Vagina (tissue), 2 donors: ENCODE data around the gene COL5A2. TPM values are rescaled to one million over a fixed set of nuclear protein-coding genes. Genes with fewer than 3 reads are reported as not detected.

Experiments used
- DNase-seq, 2 donors: peaks; one replicate each; pipeline ENCODE4 v3.0.0-alpha.2; 2017; ENCODE audit errors: extremely low spot score in 2 of 2
- H3K27ac ChIP-seq: fragments of 200-600 bp; sonication (generic); one replicate; pipeline ENCODE4 v1.5.1; 2019
- H3K27me3 ChIP-seq: fragments of 200-600 bp; sonication (generic); one replicate; pipeline ENCODE4 v1.5.1; 2019
- H3K36me3 ChIP-seq, 2 donors: fragments of 200-600 bp; sonication (generic); one replicate each; pipeline ENCODE4 v1.5.1; 2017 to 2019
- H3K4me1 ChIP-seq: fragments of 200-600 bp; sonication (generic); one replicate; pipeline ENCODE4 v1.5.1; 2019
- H3K4me3 ChIP-seq, 2 donors: fragments of 200-600 bp; sonication (generic); 1 replicate in 1 of 2; 2 replicates in 1 of 2; pipeline ENCODE4 v1.5.1; 2016 to 2019
- H3K9me3 ChIP-seq: fragments of 200-600 bp; sonication (generic); one replicate; pipeline ENCODE4 v1.5.1; 2019
- POLR2A ChIP-seq, 2 donors: fragments of 450-650 bp; IDR thresholded peaks; one replicate each; pipeline ENCODE4 v1.6.1; 2017; ENCODE audit warnings: antibody characterized with exemption in 2 of 2, mild to moderate bottlenecking in 2 of 2, moderate library complexity in 2 of 2
- POLR2AphosphoS5 ChIP-seq, 2 donors: sonication (generic); formaldehyde crosslinking; IDR thresholded peaks; one replicate each; pipeline ENCODE4 v1.9.0; 2017; ENCODE audit warnings: antibody characterized with exemption in 2 of 2, mild to moderate bottlenecking in 2 of 2, low read depth in 1 of 2; ENCODE audit not compliant: insufficient read depth in 1 of 2
- intact Hi-C: fragments of 100-400 bp; cut with DNase I; formaldehyde crosslinking; loops from one replicate; pipeline ENCODE4 v1.15.1; 2023
- total RNA-seq: library from RNA; depleted of rRNA; stranded (reverse); fragments of >200 nt; gene quantifications from one replicate; pipeline ENCODE4 v1.2.3, GENCODE V29; 2016
- TF ChIP-seq, protein P1 (sequence below), 3 experiments: fragments of 450-650 bp in 2 of 3; fragments of 200-600 bp in 1 of 3; sonication (generic) in 1 of 3; IDR thresholded peaks; one replicate each; pipeline ENCODE4 v1.5.1; 2017 to 2019; ENCODE audit warnings: antibody characterized with exemption in 3 of 3, mild to moderate bottlenecking in 2 of 3, moderate library complexity in 2 of 3

The COL5A2 gene
- total RNA-seq, 1 donor from 2014 or later = 33.1 TPM

DNA sequence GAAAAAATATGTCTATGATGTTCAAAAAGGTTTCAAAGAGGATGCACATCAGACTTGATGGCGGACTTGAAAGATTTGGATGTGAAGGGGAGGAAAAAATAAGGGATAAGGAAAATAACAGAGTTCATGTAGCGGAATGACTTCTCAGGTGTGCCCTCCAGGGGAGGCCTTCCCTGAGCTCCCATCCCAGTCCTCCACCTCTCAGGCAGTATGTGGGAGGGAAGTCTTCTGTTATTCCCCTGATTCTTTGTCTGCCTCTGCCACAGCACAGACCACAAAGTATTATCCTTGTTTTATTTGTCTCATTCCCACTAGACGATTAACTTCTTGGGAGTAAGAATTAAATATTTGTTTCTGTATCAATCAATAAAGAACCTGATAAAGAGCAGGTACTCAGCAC is 17.7 kb downstream of the COL5A2 start:
- TF ChIP-seq POLR2A (IDR thresholded peaks at IDR 0.05) = no peak
- TF ChIP-seq, protein P1, sequence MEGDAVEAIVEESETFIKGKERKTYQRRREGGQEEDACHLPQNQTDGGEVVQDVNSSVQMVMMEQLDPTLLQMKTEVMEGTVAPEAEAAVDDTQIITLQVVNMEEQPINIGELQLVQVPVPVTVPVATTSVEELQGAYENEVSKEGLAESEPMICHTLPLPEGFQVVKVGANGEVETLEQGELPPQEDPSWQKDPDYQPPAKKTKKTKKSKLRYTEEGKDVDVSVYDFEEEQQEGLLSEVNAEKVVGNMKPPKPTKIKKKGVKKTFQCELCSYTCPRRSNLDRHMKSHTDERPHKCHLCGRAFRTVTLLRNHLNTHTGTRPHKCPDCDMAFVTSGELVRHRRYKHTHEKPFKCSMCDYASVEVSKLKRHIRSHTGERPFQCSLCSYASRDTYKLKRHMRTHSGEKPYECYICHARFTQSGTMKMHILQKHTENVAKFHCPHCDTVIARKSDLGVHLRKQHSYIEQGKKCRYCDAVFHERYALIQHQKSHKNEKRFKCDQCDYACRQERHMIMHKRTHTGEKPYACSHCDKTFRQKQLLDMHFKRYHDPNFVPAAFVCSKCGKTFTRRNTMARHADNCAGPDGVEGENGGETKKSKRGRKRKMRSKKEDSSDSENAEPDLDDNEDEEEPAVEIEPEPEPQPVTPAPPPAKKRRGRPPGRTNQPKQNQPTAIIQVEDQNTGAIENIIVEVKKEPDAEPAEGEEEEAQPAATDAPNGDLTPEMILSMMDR (IDR thresholded peaks at IDR 0.05) = no peak
- TF ChIP-seq POLR2AphosphoS5 (IDR thresholded peaks at IDR 0.05; ENCODE audit: insufficient read depth in 1 of 2, low read depth in 1 of 2) = no peak
- Histone ChIP-seq H3K36me3 (no peaks in the 10 kb centered on the region), H3K4me1 (peaks cover 62% of the 10 kb centered on the region), H3K27ac (no peak overlapping the region), H3K9me3 (no peaks in the 10 kb centered on the region), H3K4me3 (no peak overlapping the region), H3K27me3 (no peaks in the 10 kb centered on the region)
- no peak for DNase-seq
- intact Hi-C loops = no loop called here

DNA sequence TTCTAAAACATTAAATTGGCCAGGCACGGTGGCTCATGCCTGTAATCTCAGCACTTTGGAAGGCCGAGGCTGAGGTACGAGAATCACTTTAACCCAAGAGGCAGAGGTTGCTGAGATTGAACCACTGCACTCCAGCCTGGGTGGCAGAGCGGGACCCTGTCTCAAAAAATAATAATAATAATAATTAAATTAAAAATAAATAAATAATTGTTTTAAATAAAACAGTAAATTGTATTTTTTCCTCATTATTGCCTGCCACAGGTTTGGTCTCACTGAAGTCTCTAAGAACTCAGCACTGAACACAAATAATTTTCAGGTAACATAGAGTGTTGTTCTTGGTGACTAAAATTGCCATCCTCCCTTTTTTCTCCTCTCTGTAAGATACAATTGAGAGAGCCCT is 19.8 kb downstream of the COL5A2 start:
- DNase-seq = no peak
- no peak for TF ChIP-seq POLR2A (IDR thresholded peaks at IDR 0.05)
- no peak for TF ChIP-seq POLR2AphosphoS5 (IDR thresholded peaks at IDR 0.05; ENCODE audit: insufficient read depth in 1 of 2, low read depth in 1 of 2)
- TF ChIP-seq, protein P1 (IDR thresholded peaks at IDR 0.05) = no peak
- intact Hi-C loops = no loop called here

DNA sequence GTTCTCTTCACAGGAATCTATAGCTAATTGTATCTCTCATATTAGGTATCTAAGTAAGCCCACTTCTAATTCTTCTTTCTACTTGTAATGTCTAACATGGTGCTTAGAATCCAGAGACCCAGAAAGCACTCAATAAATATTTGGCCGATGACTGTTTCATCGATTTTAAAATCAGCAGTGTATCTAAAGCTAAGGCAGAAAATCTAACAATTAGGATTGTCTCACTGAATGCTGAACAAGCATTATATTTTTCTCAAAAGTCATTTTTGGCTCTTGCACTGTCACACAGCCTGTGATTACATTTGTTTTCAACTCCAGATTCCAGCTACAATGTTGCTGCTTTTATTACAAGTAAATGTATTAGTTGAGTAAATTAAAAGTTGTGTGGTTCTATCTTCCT is 20.3 kb downstream of the COL5A2 start:
- H3K4me1 ChIP-seq = peaks cover 42% of the 10 kb centered on the region
- no peaks in the 10 kb centered on the region for H3K9me3 ChIP-seq
- H3K27ac ChIP-seq = no peak overlapping the region
- no peak for DNase-seq
- intact Hi-C loops = no loop called here
- no peaks in the 10 kb centered on the region for H3K27me3 ChIP-seq
- TF ChIP-seq, protein P1 (IDR thresholded peaks at IDR 0.05) = no peak
- TF ChIP-seq POLR2A (IDR thresholded peaks at IDR 0.05) (no peak), POLR2AphosphoS5 (IDR thresholded peaks at IDR 0.05; ENCODE audit: insufficient read depth in 1 of 2, low read depth in 1 of 2) (no peak)
- no peaks in the 10 kb centered on the region for H3K36me3 ChIP-seq
- H3K4me3 ChIP-seq = no peak overlapping the region

More for the DNA sequence above, 19.8 kb downstream of the COL5A2 start:
- Histone ChIP-seq H3K4me3 (no peak overlapping the region), H3K36me3 (no peaks in the 10 kb centered on the region), H3K27me3 (no peaks in the 10 kb centered on the region), H3K27ac (no peak overlapping the region), H3K4me1 (peaks cover 46% of the 10 kb centered on the region), H3K9me3 (no peaks in the 10 kb centered on the region)

DNA sequence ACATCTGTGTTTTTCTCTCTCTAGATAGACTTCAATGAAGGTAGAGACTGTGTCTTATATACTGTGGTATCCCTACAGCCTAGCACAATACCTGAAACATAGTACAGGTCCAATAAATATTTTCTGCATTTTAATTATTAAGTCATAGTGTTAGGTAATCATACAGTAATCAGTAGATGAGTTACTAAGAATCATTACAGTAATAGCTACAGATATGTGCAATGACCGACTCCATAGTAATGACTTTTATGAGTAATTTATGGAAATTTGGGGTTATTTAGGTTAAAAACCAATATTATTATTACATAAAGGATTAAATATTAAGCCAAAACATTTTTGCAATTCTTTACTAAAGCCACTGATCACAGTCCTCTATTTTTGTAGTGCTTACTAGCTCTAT is 21.6 kb downstream of the COL5A2 start:
- no peak for DNase-seq
- Histone ChIP-seq H3K9me3 (no peaks in the 10 kb centered on the region), H3K27me3 (no peaks in the 10 kb centered on the region), H3K27ac (no peak overlapping the region), H3K4me1 (peaks cover 36% of the 10 kb centered on the region), H3K4me3 (no peak overlapping the region), H3K36me3 (no peaks in the 10 kb centered on the region)
- TF ChIP-seq POLR2A (IDR thresholded peaks at IDR 0.05) (no peak), POLR2AphosphoS5 (IDR thresholded peaks at IDR 0.05; ENCODE audit: insufficient read depth in 1 of 2, low read depth in 1 of 2) (no peak)
- TF ChIP-seq, protein P1 (IDR thresholded peaks at IDR 0.05) = no peak
- intact Hi-C loops = no loop called here

DNA sequence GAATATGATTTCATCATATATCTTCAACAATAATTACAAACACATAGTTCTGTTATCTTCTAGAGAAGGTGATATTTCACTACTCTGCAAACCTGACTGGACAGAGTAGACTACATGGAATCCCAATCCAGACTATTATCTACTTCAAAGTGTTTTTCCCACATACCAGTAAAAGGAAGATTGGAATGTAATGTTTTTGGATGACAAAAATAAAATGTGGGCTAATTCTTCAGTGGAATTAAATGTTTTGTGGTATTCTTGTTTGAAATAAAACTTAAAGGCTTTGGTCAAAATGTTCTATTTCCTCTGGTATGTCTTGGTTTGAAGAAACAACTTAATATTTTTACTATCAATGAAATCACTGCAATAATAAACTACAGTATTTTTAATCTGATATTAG is 22.1 kb downstream of the COL5A2 start:
- Histone ChIP-seq H3K27me3 (no peaks in the 10 kb centered on the region), H3K36me3 (no peaks in the 10 kb centered on the region), H3K4me1 (peaks cover 36% of the 10 kb centered on the region), H3K4me3 (no peak overlapping the region), H3K9me3 (no peaks in the 10 kb centered on the region), H3K27ac (no peak overlapping the region)
- no peak for TF ChIP-seq POLR2AphosphoS5 (IDR thresholded peaks at IDR 0.05; ENCODE audit: insufficient read depth in 1 of 2, low read depth in 1 of 2)
- no peak for TF ChIP-seq POLR2A (IDR thresholded peaks at IDR 0.05)
- TF ChIP-seq, protein P1 (IDR thresholded peaks at IDR 0.05) = no peak
- DNase-seq = no peak
- intact Hi-C loops = no loop called here
